GM12865 (cell line): ENCODE data around the gene LRRC23.
"Not testable (repeated sequence)": the region's sequence is repeated elsewhere in the genome, so short reads cannot be mapped to it uniquely, and the experiment has no call there.

ENCODE experiments used
- DNase-seq: peaks from one replicate; pipeline ENCODE4 v3.0.0; 2010; ENCODE audit warnings: low read depth
- H3K4me3 ChIP-seq: 2 replicates; pipeline ENCODE4 v1.5.1; 2011; ENCODE audit warnings: mild to moderate bottlenecking, low read depth, low read length, control low read depth
- TF ChIP-seq, protein P1 (sequence below): IDR thresholded peaks from 2 replicates; pipeline ENCODE4 v1.5.1; 2011; ENCODE audit warnings: low read length, control low read depth, low read depth, inconsistent platforms; ENCODE audit not compliant: insufficient read depth; ENCODE audit errors: missing control alignments

The LRRC23 gene

GRCh38 chr12:6890789-6891645 lies 13.6 kb upstream of the LRRC23 start:
- TF ChIP-seq, protein P1, sequence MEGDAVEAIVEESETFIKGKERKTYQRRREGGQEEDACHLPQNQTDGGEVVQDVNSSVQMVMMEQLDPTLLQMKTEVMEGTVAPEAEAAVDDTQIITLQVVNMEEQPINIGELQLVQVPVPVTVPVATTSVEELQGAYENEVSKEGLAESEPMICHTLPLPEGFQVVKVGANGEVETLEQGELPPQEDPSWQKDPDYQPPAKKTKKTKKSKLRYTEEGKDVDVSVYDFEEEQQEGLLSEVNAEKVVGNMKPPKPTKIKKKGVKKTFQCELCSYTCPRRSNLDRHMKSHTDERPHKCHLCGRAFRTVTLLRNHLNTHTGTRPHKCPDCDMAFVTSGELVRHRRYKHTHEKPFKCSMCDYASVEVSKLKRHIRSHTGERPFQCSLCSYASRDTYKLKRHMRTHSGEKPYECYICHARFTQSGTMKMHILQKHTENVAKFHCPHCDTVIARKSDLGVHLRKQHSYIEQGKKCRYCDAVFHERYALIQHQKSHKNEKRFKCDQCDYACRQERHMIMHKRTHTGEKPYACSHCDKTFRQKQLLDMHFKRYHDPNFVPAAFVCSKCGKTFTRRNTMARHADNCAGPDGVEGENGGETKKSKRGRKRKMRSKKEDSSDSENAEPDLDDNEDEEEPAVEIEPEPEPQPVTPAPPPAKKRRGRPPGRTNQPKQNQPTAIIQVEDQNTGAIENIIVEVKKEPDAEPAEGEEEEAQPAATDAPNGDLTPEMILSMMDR, result peak; percentile 77
- DNase-seq, result peak; percentile 99
- H3K4me3 ChIP-seq, result peak overlapping the region; percentile 93

DNA sequence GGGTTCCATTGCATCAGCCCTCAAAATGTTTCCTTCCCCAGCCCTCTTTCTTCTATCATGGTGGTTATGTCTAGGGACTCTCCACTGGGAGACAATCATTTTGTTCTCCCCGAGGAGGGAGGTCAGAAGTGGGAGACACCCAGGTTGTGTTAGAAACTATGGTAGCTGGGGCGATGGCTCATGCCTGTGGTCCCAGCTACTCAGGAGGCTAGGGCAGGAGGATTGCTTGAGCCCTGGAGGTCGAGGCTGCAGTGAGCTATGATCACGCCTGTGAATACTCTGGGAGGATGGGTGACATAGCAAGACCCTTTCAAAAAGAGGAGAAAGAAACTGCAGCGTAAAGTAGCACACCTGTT lies 13.0 kb upstream of the LRRC23 start:
- H3K4me3 ChIP-seq, result peak overlapping the region; percentile 93
- TF ChIP-seq, protein P1, result no peak
- no peak for DNase-seq

DNA sequence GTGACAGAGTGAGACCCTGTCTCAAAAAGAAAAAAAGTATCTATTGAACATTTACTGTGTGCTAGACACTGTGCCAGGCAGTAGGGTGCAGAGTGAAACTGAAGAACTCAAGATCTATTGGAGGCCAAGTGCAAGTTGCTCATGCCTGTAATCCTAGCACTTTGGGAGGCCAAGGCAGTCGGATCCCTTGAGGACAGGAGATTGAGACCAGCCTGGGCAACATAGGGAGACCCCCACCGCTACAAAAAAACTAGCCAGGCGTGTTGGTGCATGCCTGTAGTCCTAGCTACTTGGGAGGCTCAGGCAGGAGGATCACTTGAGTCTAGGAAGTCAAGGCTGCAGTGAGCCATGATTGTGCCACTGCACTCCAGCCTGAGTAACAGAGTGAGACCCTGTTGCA lies 11.9 kb upstream of the LRRC23 start:
- not testable (repeated sequence) for H3K4me3 ChIP-seq, DNase-seq

GRCh38 chr12:6894321-6894720 lies 10.3 kb upstream of the LRRC23 start:
- TF ChIP-seq, protein P1, result no peak
- H3K4me3 ChIP-seq, result no peak overlapping the region
- DNase-seq, result no peak

GRCh38 chr12:6896846-6897435 lies 7.7 kb upstream of the LRRC23 start:
- no peak for DNase-seq
- TF ChIP-seq, protein P1, result no peak
- H3K4me3 ChIP-seq, result no peak overlapping the region

GRCh38 chr12:6899427-6899826 lies 5.2 kb upstream of the LRRC23 start:
- DNase-seq, result no peak
- TF ChIP-seq, protein P1, result no peak
- H3K4me3 ChIP-seq, result no peak overlapping the region

DNA sequence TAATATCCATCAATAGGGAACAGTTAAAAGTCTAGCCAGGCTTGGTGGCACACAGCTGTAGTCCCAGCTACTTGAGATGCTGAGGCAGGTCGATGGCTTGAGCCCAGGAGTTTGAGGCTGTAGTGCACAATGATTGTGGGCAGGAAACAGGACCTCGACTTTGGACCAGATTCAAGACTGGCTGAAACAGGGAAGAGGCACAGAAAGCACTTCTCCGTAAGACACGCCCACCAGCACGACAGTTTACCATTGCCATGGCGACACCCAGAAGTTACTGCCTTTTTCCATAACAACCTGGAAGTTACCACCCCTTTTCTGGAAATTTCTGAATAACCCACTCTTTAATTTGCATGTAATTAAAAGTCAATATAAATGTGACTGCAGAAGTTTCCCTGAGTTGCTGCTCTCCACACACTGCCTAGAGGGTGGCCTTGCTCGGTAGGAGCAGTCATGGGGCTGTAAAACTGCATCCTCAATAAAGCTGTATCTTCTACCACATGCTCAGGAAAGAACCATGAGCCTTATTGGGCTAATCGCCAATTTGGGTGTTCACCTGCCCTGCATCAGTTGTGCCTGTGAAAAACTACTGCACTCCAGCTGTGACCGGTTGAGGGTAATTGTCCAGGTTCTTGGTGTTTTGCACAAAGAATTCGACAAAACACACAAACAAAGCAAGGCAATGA lies 4.6 kb upstream of the LRRC23 start:
- TF ChIP-seq, protein P1, result no peak
- DNase-seq, result no peak
- no peak overlapping the region for H3K4me3 ChIP-seq
